Right lobe of liver (tissue), 4 donors: ENCODE measurements around the gene EN1.

Experiments
- POLR2A ChIP-seq: fragments of 450-650 bp; IDR thresholded peaks from one replicate; pipeline ENCODE4 v1.6.1; 2017; ENCODE audit warnings: antibody characterized with exemption, mild to moderate bottlenecking
- TF ChIP-seq, protein P1 (sequence below), 4 donors: fragments of 200-600 bp in 3 of 4; fragments of 450-650 bp in 1 of 4; IDR thresholded peaks; one replicate each; pipeline versions ENCODE4 v1.5.1 to v1.8.0; 2016 to 2022; ENCODE audit warnings: antibody characterized with exemption in 4 of 4, mild to moderate bottlenecking in 2 of 4
- donor health status: DM: no; HTN: no; CAD: no.
- donor health status: DM: no; HTN: no; CAD: no.
- donor health status: DM: no; HTN: yes; CAD: no.

DNA sequence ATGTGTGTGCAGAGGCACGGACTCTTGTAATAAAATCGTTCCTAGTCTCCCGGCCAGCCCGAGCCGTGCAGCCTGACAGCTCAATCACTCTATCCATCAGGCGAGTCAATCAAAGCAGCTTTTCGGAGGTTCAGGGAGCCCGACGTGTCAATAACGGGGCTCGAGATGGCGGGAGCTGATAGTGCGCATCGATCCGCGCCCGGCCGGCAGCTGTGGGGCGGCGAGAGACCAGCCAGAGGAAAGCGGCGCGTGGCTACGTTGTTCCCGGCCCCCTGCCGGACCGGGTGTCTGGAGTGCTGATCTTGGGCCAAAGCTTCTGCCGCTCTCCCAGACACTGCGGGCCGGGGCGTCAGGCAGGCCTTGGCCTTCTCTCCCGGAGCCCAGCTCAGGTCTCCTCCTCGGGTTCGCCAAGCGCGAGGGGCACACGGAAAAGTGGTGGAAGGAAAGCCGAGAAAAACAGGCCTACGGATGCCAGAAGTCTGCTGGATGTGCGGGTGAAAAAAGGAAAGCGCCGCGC lies 2.4 kb downstream of the EN1 start:
- TF ChIP-seq, protein P1, sequence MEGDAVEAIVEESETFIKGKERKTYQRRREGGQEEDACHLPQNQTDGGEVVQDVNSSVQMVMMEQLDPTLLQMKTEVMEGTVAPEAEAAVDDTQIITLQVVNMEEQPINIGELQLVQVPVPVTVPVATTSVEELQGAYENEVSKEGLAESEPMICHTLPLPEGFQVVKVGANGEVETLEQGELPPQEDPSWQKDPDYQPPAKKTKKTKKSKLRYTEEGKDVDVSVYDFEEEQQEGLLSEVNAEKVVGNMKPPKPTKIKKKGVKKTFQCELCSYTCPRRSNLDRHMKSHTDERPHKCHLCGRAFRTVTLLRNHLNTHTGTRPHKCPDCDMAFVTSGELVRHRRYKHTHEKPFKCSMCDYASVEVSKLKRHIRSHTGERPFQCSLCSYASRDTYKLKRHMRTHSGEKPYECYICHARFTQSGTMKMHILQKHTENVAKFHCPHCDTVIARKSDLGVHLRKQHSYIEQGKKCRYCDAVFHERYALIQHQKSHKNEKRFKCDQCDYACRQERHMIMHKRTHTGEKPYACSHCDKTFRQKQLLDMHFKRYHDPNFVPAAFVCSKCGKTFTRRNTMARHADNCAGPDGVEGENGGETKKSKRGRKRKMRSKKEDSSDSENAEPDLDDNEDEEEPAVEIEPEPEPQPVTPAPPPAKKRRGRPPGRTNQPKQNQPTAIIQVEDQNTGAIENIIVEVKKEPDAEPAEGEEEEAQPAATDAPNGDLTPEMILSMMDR (IDR thresholded peaks at IDR 0.05), result no peak
- no peak for TF ChIP-seq POLR2A
